Measurements from ENCODE around the gene KCNH2.

DNA sequence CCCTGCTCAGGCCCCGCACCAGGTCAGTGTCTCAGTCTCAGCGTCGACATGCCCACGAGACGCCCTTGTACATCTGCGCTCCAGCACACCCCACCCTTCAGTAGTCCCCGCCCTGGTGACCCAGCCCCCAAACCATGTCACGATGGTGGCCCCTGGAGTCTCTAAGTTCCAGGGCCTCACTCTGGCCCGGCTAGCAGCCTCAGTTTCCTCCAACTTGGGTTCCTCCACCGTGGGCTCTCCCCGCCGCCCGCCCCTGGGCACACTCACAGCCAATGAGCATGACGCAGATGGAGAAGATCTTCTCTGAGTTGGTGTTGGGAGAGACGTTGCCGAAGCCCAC lies 27.0 kb downstream of the KCNH2 start:
- TF ChIP-seq, protein P1, sequence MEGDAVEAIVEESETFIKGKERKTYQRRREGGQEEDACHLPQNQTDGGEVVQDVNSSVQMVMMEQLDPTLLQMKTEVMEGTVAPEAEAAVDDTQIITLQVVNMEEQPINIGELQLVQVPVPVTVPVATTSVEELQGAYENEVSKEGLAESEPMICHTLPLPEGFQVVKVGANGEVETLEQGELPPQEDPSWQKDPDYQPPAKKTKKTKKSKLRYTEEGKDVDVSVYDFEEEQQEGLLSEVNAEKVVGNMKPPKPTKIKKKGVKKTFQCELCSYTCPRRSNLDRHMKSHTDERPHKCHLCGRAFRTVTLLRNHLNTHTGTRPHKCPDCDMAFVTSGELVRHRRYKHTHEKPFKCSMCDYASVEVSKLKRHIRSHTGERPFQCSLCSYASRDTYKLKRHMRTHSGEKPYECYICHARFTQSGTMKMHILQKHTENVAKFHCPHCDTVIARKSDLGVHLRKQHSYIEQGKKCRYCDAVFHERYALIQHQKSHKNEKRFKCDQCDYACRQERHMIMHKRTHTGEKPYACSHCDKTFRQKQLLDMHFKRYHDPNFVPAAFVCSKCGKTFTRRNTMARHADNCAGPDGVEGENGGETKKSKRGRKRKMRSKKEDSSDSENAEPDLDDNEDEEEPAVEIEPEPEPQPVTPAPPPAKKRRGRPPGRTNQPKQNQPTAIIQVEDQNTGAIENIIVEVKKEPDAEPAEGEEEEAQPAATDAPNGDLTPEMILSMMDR (IDR thresholded peaks at IDR 0.05) = no peak
- no peak for TF ChIP-seq POLR2A (IDR thresholded peaks at IDR 0.05)

All from body of pancreas (tissue), 4 donors.